Measurements from ENCODE around the gene ENDOV.
"Not testable (repeated sequence)": the region's sequence is repeated elsewhere in the genome, so short reads cannot be mapped to it uniquely, and the experiment has no call there.

DNA sequence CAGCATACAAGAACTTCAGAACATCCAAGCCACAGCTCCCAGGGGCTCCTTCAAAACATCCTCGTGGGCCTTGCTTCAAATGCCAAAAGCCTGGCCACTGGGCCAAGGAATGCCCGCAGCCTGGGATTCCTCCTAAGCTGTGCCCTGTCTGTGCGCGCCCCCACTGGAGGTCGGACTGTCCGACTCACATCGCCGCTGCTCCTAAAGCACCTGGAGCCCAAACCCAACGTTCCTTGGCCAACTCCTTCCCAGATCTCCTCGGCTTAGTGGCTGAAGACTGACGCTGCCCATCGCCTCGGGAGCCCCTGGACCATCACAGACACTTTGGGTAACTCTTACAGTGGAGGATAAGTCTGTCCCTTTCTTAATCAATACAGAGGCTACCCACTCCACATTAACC is 12.9 kb upstream of the ENDOV start:
- TF ChIP-seq EZH2 (conservative IDR thresholded peaks at IDR 0.05; ENCODE audit: low read depth, low read length); SMC3 (IDR thresholded peaks at IDR 0.05; ENCODE audit: low read length); ZBTB20 (CRISPR knock-in tag; IDR thresholded peaks at IDR 0.05; ENCODE audit: borderline replicate concordance, low read depth); ATF1 (CRISPR knock-in tag; IDR thresholded peaks at IDR 0.05); BRCA1 (CRISPR knock-in tag; IDR thresholded peaks at IDR 0.05): not testable (repeated sequence)
- TF ChIP-seq, protein P1, sequence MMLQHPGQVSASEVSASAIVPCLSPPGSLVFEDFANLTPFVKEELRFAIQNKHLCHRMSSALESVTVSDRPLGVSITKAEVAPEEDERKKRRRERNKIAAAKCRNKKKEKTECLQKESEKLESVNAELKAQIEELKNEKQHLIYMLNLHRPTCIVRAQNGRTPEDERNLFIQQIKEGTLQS (CRISPR knock-in tag; IDR thresholded peaks at IDR 0.05) = not testable (repeated sequence)
- TF ChIP-seq, protein P2, sequence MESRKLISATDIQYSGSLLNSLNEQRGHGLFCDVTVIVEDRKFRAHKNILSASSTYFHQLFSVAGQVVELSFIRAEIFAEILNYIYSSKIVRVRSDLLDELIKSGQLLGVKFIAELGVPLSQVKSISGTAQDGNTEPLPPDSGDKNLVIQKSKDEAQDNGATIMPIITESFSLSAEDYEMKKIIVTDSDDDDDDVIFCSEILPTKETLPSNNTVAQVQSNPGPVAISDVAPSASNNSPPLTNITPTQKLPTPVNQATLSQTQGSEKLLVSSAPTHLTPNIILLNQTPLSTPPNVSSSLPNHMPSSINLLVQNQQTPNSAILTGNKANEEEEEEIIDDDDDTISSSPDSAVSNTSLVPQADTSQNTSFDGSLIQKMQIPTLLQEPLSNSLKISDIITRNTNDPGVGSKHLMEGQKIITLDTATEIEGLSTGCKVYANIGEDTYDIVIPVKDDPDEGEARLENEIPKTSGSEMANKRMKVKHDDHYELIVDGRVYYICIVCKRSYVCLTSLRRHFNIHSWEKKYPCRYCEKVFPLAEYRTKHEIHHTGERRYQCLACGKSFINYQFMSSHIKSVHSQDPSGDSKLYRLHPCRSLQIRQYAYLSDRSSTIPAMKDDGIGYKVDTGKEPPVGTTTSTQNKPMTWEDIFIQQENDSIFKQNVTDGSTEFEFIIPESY (CRISPR knock-in tag; IDR thresholded peaks at IDR 0.05) = not testable (repeated sequence)
- TF ChIP-seq, protein P3, sequence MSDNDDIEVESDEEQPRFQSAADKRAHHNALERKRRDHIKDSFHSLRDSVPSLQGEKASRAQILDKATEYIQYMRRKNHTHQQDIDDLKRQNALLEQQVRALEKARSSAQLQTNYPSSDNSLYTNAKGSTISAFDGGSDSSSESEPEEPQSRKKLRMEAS (IDR thresholded peaks at IDR 0.05) = not testable (repeated sequence)
- TF ChIP-seq, protein P4, sequence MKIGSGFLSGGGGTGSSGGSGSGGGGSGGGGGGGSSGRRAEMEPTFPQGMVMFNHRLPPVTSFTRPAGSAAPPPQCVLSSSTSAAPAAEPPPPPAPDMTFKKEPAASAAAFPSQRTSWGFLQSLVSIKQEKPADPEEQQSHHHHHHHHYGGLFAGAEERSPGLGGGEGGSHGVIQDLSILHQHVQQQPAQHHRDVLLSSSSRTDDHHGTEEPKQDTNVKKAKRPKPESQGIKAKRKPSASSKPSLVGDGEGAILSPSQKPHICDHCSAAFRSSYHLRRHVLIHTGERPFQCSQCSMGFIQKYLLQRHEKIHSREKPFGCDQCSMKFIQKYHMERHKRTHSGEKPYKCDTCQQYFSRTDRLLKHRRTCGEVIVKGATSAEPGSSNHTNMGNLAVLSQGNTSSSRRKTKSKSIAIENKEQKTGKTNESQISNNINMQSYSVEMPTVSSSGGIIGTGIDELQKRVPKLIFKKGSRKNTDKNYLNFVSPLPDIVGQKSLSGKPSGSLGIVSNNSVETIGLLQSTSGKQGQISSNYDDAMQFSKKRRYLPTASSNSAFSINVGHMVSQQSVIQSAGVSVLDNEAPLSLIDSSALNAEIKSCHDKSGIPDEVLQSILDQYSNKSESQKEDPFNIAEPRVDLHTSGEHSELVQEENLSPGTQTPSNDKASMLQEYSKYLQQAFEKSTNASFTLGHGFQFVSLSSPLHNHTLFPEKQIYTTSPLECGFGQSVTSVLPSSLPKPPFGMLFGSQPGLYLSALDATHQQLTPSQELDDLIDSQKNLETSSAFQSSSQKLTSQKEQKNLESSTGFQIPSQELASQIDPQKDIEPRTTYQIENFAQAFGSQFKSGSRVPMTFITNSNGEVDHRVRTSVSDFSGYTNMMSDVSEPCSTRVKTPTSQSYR (CRISPR knock-in tag; IDR thresholded peaks at IDR 0.05; ENCODE audit: borderline replicate concordance) = not testable (repeated sequence)
